Measurements from ENCODE around the gene ATP23. TPM values are rescaled to one million over a fixed set of nuclear protein-coding genes. Genes with fewer than 3 reads are reported as not detected.

ATP23 gene
- total and polyA plus RNA-seq, 2 donors: 8.8 to 16.1 TPM

- H3K4me3 ChIP-seq (ENCODE audit: low read depth, low read length): no peak overlapping the region
- H3K36me3 ChIP-seq (ENCODE audit: insufficient read depth): no peaks in the 10 kb centered on the region
- H3K27ac ChIP-seq (ENCODE audit: low read depth): no peak overlapping the region
- H3K4me1 ChIP-seq (ENCODE audit: insufficient read depth): no peaks in the 10 kb centered on the region
- no peak for DNase-seq (ENCODE audit: extremely low spot score)
Measured at GRCh38 chr12:57966536-57966935, 25.2 kb downstream of the ATP23 start.

GRCh38 chr12:57983146-57983857, 41.9 kb downstream of the ATP23 start:
- Histone ChIP-seq H3K36me3 (ENCODE audit: insufficient read depth) (no peaks in the 10 kb centered on the region), H3K27ac (ENCODE audit: low read depth) (no peak overlapping the region), H3K4me3 (ENCODE audit: low read depth, low read length) (no peak overlapping the region), H3K4me1 (ENCODE audit: insufficient read depth) (no peaks in the 10 kb centered on the region)
- WGBS: 35% methylated on average over 6 of the region's 6 CpGs
- peak; percentile 36 for DNase-seq (ENCODE audit: extremely low spot score)

DNA sequence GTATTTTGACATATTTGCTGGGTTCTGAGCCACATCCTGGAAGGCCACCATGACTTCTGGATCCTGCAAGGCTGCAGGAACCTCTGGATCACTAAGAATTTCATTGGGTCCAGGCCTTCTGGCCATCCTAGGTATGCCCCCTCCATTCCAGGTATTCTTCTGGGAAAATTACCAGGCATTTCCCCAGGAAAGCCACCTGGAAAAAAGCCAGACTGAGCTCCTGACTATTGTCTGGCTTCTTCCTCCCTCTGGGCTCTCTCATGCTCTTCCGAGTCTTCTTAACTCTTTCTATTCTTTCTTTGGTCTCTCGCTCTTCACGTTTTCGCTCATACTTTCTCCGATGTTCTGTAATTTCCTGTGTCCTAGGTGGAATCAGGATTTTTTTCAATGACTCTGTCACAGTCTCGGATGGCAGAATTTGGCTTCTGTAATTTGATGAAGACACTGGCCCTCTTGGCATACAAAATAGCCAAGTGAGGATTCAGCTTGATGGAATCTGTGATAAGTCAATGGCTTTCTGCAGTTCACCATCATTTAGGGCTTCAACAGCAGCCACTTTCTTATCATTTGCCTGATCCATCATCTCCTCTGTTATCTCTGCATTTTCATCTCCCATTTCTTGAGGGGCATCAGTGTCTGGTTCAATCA, 42.6 kb downstream of the ATP23 start:
- 89% methylated on average over 6 of the region's 6 CpGs for whole genome bisulfite sequencing
- Histone ChIP-seq H3K4me1 (ENCODE audit: insufficient read depth) (no peaks in the 10 kb centered on the region), H3K36me3 (ENCODE audit: insufficient read depth) (no peaks in the 10 kb centered on the region), H3K27ac (ENCODE audit: low read depth) (no peak overlapping the region), H3K4me3 (ENCODE audit: low read depth, low read length) (no peak overlapping the region)
- DNase-seq (ENCODE audit: extremely low spot score): no peak

GRCh38 chr12:57984629-57985151, 43.3 kb downstream of the ATP23 start:
- 88% methylated on average over 16 of the region's 16 CpGs for WGBS
- Histone ChIP-seq H3K36me3 (ENCODE audit: insufficient read depth) (no peaks in the 10 kb centered on the region), H3K4me1 (ENCODE audit: insufficient read depth) (no peaks in the 10 kb centered on the region), H3K4me3 (ENCODE audit: low read depth, low read length) (no peak overlapping the region), H3K27ac (ENCODE audit: low read depth) (no peak overlapping the region)
- no peak for DNase-seq (ENCODE audit: extremely low spot score)

DNA sequence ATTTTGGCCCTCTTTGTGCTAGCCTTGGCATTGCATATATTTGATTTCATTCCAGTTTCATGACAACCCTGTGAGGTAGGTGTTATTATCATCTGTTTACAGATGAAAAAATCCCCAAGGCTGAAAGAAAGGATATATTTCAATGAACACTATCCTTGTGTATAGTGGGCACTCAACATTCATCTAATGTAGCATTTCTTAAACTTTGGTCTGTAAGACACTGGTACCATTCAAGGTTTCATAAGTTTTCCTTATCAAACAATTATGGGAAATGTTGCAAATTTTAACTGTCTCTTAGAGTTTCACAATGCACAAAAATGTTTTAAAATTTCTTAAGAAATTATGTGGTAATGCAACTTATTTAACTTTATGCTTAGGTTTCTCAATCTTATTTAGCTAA, 44.3 kb downstream of the ATP23 start:
- H3K4me1 ChIP-seq (ENCODE audit: insufficient read depth): no peaks in the 10 kb centered on the region
- no peak overlapping the region for H3K27ac ChIP-seq (ENCODE audit: low read depth)
- H3K4me3 ChIP-seq (ENCODE audit: low read depth, low read length): no peak overlapping the region
- no peaks in the 10 kb centered on the region for H3K36me3 ChIP-seq (ENCODE audit: insufficient read depth)
- DNase-seq (ENCODE audit: extremely low spot score): no peak

- Histone ChIP-seq H3K4me1 (ENCODE audit: insufficient read depth) (no peaks in the 10 kb centered on the region), H3K36me3 (ENCODE audit: insufficient read depth) (no peaks in the 10 kb centered on the region), H3K4me3 (ENCODE audit: low read depth, low read length) (no peak overlapping the region), H3K27ac (ENCODE audit: low read depth) (no peak overlapping the region)
- DNase-seq (ENCODE audit: extremely low spot score): no peak
Measured at GRCh38 chr12:57989838-57990237, 48.5 kb downstream of the ATP23 start.

DNA sequence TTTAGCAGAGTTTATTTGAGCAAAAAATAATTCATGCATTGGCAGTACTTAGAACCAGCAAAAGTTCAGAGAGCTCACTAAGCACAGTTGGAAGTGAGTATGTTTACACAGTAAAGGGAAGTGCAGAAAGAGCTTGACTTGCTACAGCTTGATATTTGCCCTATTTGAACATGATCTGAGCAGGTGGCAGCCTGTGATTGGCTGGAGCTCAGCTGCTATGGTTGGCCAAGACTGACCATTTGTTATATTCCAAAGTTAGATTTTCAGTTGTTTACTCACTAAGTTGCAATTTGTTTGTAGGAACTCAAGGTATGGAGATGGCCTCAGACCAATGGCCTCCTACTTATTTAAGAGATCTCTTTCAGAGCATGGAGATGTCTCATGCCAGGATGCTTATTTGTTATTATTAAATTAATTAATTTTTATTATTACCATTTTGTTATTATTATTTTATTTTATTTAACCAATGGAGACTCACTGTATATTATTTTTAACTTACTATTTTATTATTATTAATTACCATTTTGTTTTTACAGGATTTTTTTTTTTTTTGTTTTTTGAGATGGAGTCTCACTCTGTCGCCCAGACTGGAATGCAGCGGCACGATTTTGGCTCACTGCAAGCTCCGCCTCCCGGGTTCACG, 49.0 kb downstream of the ATP23 start:
- no peak for DNase-seq (ENCODE audit: extremely low spot score)
- Histone ChIP-seq H3K36me3 (ENCODE audit: insufficient read depth) (no peaks in the 10 kb centered on the region), H3K4me3 (ENCODE audit: low read depth, low read length) (no peak overlapping the region), H3K27ac (ENCODE audit: low read depth) (no peak overlapping the region), H3K4me1 (ENCODE audit: insufficient read depth) (no peaks in the 10 kb centered on the region)
- 97% methylated on average over 6 of the region's 6 CpGs for WGBS

- no peaks in the 10 kb centered on the region for H3K36me3 ChIP-seq (ENCODE audit: insufficient read depth)
- WGBS: 67% methylated on average over 2 of the region's 2 CpGs
- H3K4me1 ChIP-seq (ENCODE audit: insufficient read depth): no peaks in the 10 kb centered on the region
- no peak for DNase-seq (ENCODE audit: extremely low spot score)
- H3K4me3 ChIP-seq (ENCODE audit: low read depth, low read length): no peak overlapping the region
- no peak overlapping the region for H3K27ac ChIP-seq (ENCODE audit: low read depth)
Measured at GRCh38 chr12:57992001-57992400, 50.6 kb downstream of the ATP23 start.

- Histone ChIP-seq H3K4me3 (ENCODE audit: low read depth, low read length) (no peak overlapping the region), H3K36me3 (ENCODE audit: insufficient read depth) (no peaks in the 10 kb centered on the region), H3K4me1 (ENCODE audit: insufficient read depth) (no peaks in the 10 kb centered on the region), H3K27ac (ENCODE audit: low read depth) (no peak overlapping the region)
- 61% methylated on average over 1 of the region's 1 CpG for WGBS
- DNase-seq (ENCODE audit: extremely low spot score): no peak
Measured at GRCh38 chr12:57993030-57993429, 51.7 kb downstream of the ATP23 start.

GRCh38 chr12:57993834-57994233, 52.5 kb downstream of the ATP23 start:
- Histone ChIP-seq H3K27ac (ENCODE audit: low read depth) (no peak overlapping the region), H3K4me1 (ENCODE audit: insufficient read depth) (no peaks in the 10 kb centered on the region), H3K36me3 (ENCODE audit: insufficient read depth) (no peaks in the 10 kb centered on the region), H3K4me3 (ENCODE audit: low read depth, low read length) (no peak overlapping the region)
- 79% methylated on average over 3 of the region's 3 CpGs for WGBS
- DNase-seq (ENCODE audit: extremely low spot score): no peak

DNA sequence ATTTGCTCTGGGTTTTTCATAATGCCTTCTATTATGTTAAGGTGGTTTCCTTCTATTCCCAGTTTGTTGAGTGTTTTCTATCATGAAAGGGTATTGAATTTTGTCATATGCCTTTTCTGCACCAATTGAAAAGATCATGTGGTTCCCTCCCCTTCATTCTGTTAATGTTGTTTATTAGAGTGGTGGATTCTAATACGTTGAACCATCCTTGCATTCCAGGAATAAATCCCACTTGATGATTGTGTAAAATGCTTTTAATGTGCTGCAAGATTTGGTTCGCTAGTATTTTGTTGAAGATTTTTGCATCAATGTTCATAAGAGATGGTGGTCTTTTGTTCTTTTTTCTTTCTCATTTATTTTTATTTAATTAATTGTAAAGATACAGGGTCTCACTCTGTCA, 55.2 kb downstream of the ATP23 start:
- H3K27ac ChIP-seq (ENCODE audit: low read depth): no peak overlapping the region
- no peak overlapping the region for H3K4me3 ChIP-seq (ENCODE audit: low read depth, low read length)
- 81% methylated on average over 2 of the region's 2 CpGs for WGBS
- H3K36me3 ChIP-seq (ENCODE audit: insufficient read depth): no peaks in the 10 kb centered on the region
- no peaks in the 10 kb centered on the region for H3K4me1 ChIP-seq (ENCODE audit: insufficient read depth)
- no peak for DNase-seq (ENCODE audit: extremely low spot score)

DNA sequence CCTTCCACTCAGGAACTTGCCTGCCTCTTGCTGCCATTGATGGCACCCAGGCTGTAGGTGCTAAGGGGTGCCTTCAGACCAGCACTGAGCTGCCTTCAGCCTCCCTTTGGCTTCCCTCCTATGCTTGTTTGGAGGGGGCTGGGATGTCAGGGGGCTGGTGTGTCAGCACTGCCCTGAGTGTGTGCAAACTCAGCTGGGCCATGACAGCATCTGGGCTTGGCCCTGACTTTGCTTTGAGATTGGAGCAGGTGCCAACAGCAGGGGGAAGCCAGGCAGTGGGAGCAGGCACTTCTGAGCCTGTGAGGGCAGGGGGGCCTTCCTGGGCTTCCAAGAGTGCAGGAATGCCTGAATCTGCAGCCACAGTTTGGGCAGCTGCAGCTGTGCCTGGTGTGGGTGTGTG, 56.9 kb downstream of the ATP23 start:
- H3K27ac ChIP-seq (ENCODE audit: low read depth): no peak overlapping the region
- no peak overlapping the region for H3K4me3 ChIP-seq (ENCODE audit: low read depth, low read length)
- H3K36me3 ChIP-seq (ENCODE audit: insufficient read depth): no peaks in the 10 kb centered on the region
- H3K4me1 ChIP-seq (ENCODE audit: insufficient read depth): no peaks in the 10 kb centered on the region
- DNase-seq (ENCODE audit: extremely low spot score): no peak

DNA sequence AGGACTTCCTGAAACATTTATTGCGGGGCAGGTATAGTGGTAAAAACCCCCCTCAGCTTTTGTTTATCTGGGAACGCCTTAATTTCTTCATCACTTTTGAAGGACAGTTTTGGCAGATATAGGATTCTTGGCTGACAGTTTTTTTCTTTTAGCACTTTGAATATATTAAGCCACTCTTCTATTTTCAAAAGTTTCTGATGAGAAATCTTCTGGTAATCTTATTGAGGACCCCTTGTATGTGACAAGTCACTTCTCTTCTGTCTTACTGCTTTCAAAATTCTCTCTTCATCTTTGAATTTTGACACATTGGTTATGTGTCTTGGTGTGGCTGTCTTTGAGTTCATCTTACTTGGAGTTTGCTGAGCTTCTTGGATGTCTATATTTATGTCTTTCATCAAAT, 59.1 kb downstream of the ATP23 start:
- 88% methylated on average over 2 of the region's 2 CpGs for WGBS
- no peak for DNase-seq (ENCODE audit: extremely low spot score)
- no peaks in the 10 kb centered on the region for H3K4me1 ChIP-seq (ENCODE audit: insufficient read depth)

GRCh38 chr12:58007875-58008274, 66.5 kb downstream of the ATP23 start:
- no peak overlapping the region for H3K27ac ChIP-seq (ENCODE audit: low read depth)
- DNase-seq (ENCODE audit: extremely low spot score): no peak
- H3K4me1 ChIP-seq (ENCODE audit: insufficient read depth): no peaks in the 10 kb centered on the region
- WGBS: 85% methylated on average over 4 of the region's 4 CpGs
- H3K4me3 ChIP-seq (ENCODE audit: low read depth, low read length): no peak overlapping the region
- no peaks in the 10 kb centered on the region for H3K36me3 ChIP-seq (ENCODE audit: insufficient read depth)

More for the DNA sequence above, 59.1 kb downstream of the ATP23 start:
- Histone ChIP-seq H3K27ac (ENCODE audit: low read depth) (no peak overlapping the region), H3K4me3 (ENCODE audit: low read depth, low read length) (no peak overlapping the region), H3K36me3 (ENCODE audit: insufficient read depth) (no peaks in the 10 kb centered on the region)
